HG03196 (cell line): ENCODE results near the gene LDLR.
"Not testable (repeated sequence)": the region's sequence is repeated elsewhere in the genome, so short reads cannot be mapped to it uniquely, and the experiment has no call there.

ENCODE experiments used
- ATAC-seq: cut with Tn5 transposase; IDR thresholded peaks from one replicate; pipeline ENCODE4 v1.9.1; 2021; ENCODE audit not compliant: unreplicated experiment

LDLR gene

GRCh38 chr19:11169896-11170678, 80.8 kb downstream of the LDLR start:
- ATAC-seq, result no peak

- no peak for ATAC-seq
These were observed 81.9 kb downstream of the LDLR start for GRCh38 chr19:11171144-11171543.

GRCh38 chr19:11172576-11172975, 83.3 kb downstream of the LDLR start:
- ATAC-seq, result no peak

- no peak for ATAC-seq
These were observed 84.4 kb downstream of the LDLR start for GRCh38 chr19:11173516-11174155.

- no peak for ATAC-seq
These were observed 85.1 kb downstream of the LDLR start for GRCh38 chr19:11174336-11174735.

- no peak for ATAC-seq
These were observed 86.7 kb downstream of the LDLR start for GRCh38 chr19:11175920-11176319.

GRCh38 chr19:11176466-11177193, 87.4 kb downstream of the LDLR start:
- ATAC-seq, result no peak

GRCh38 chr19:11177592-11177991, 88.3 kb downstream of the LDLR start:
- ATAC-seq, result no peak

- ATAC-seq, result not testable (repeated sequence)
These were observed 89.8 kb downstream of the LDLR start for GRCh38 chr19:11179145-11179465.

GRCh38 chr19:11179716-11180297, 90.5 kb downstream of the LDLR start:
- ATAC-seq, result no peak

- ATAC-seq, result no peak
These were observed 91.1 kb downstream of the LDLR start for GRCh38 chr19:11180346-11180745.

- ATAC-seq, result not testable (repeated sequence)
These were observed 91.7 kb downstream of the LDLR start for GRCh38 chr19:11180975-11181374.

GRCh38 chr19:11181488-11181887, 92.2 kb downstream of the LDLR start:
- ATAC-seq, result no peak
